Esophagus muscularis mucosa (tissue), 4 donors: ENCODE data around the gene APOL3. TPM values are rescaled to one million over a fixed set of nuclear protein-coding genes. Genes with fewer than 3 reads are reported as not detected.
"Not testable (repeated sequence)": the region's sequence is repeated elsewhere in the genome, so short reads cannot be mapped to it uniquely, and the experiment has no call there.

Source experiments
- DNase-seq: peaks from one replicate; pipeline ENCODE4 v3.0.0-alpha.2; 2017; ENCODE audit errors: extremely low spot score
- H3K27ac ChIP-seq, 4 donors: fragments of 200-600 bp; sonication (generic); replicated peaks in 1 of 4; 1 replicate in 3 of 4; 2 replicates in 1 of 4; pipeline ENCODE4 v1.5.1; 2016 to 2019; ENCODE audit warnings: mild to moderate bottlenecking in 1 of 4
- H3K27me3 ChIP-seq, 4 donors: fragments of 200-600 bp; sonication (generic); one replicate each; pipeline versions ENCODE4 v1.5.1 to v1.6.0; 2016 to 2019
- H3K36me3 ChIP-seq, 4 donors: fragments of 200-600 bp; sonication (generic); one replicate each; pipeline ENCODE4 v1.5.1; 2016 to 2019
- H3K4me1 ChIP-seq, 4 donors: fragments of 200-600 bp; sonication (generic); one replicate each; pipeline ENCODE4 v1.5.1; 2016 to 2019
- H3K4me3 ChIP-seq, 4 donors: fragments of 200-600 bp; sonication (generic); 1 replicate in 2 of 4; 2 replicates in 2 of 4; pipeline ENCODE4 v1.5.1; 2016 to 2019; ENCODE audit warnings: mild to moderate bottlenecking in 4 of 4, moderate library complexity in 1 of 4
- H3K9me3 ChIP-seq, 4 donors: fragments of 200-600 bp; sonication (generic); 1 replicate in 3 of 4; 2 replicates in 1 of 4; pipeline ENCODE4 v1.5.1; 2016 to 2019
- EP300 ChIP-seq: sonication (generic); formaldehyde crosslinking; IDR thresholded peaks from one replicate; pipeline ENCODE4 v1.6.1; 2017; ENCODE audit warnings: antibody characterized with exemption
- POLR2A ChIP-seq: fragments of 450-650 bp; IDR thresholded peaks from one replicate; pipeline ENCODE4 v1.6.1; 2017; ENCODE audit warnings: antibody characterized with exemption, moderate library complexity, mild to moderate bottlenecking, low read depth
- POLR2AphosphoS5 ChIP-seq, 2 donors: sonication (generic); formaldehyde crosslinking; IDR thresholded peaks; one replicate each; pipeline ENCODE4 v1.6.1; 2017; ENCODE audit warnings: antibody characterized with exemption in 2 of 2
- WGBS: methylation state at CpG from one replicate; pipeline ENCODE4 v1.1.5; 2018; 5-methylcytosine and 5-hydroxymethylcytosine counted together
- intact Hi-C: fragments of 100-400 bp; cut with DNase I; formaldehyde crosslinking; loops from one replicate; pipeline ENCODE4 v1.15.1; 2023
- total RNA-seq, 4 donors: library from RNA; depleted of rRNA; stranded (reverse); fragments of >200 nt; gene quantifications; one replicate each; pipeline versions ENCODE4 v1.1.0 to v1.2.1, GENCODE V29; 2016
- TF ChIP-seq, protein P1 (sequence below), 3 experiments: fragments of 200-600 bp in 2 of 3; fragments of 450-650 bp in 1 of 3; sonication (generic) in 2 of 3; IDR thresholded peaks; one replicate each; pipeline ENCODE4 v1.5.1; 2017 to 2019; ENCODE audit warnings: antibody characterized with exemption in 3 of 3, mild to moderate bottlenecking in 2 of 3, moderate library complexity in 1 of 3

Gene APOL3
- total RNA-seq, 4 donors from 2014 or later = 36.5 to 76.3 (median 52.8) TPM

DNA sequence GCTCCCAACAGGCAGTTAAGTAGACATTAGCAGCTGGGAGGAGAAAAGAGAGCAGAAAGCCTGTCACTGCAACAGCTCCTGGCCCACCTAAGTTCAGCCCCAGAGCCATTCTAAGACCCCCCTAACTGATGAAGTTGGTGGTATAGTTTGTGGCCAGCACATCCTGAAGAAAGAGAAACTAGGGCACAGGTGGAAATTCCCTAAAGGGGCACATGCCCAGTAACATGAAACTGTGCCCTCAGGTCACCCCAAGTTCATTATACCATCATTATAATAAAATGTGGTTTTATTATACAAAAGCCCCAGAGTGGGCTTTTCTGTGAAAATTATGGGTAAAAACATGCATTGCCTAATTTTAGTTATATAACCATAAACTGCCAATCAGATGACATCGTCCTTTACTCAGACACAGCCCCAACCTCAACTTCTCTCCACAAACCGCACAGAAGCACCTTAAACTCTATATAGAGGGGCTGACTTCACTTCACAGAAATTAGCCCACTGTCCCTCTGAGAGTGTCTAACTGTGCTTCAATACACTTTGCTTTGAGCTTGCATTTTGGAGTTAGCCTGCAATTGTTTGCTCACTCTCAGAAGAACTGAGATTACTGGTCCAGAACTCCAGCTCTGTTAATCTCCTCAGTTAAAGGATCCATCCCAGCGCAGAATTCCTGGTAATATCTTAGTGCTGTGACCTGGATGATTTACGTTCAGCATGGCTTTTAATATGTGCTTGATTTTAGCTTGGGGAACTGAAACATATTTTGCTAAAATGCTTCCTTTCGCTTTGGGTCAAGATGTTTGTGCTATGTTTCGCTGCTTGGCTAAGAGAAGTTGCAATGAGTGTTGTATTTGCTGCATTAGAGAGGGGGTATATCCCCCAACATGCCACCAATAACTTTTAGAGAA, 1.8 kb upstream of the APOL3 start:
- intact Hi-C loops = no loop called here
- H3K36me3 ChIP-seq = no peaks in the 10 kb centered on the region
- H3K27ac ChIP-seq = peak overlapping the region in 1 of 4 donors; percentile 16
- no peaks in the 10 kb centered on the region for H3K27me3 ChIP-seq
- H3K9me3 ChIP-seq = no peaks in the 10 kb centered on the region
- TF ChIP-seq, protein P1, sequence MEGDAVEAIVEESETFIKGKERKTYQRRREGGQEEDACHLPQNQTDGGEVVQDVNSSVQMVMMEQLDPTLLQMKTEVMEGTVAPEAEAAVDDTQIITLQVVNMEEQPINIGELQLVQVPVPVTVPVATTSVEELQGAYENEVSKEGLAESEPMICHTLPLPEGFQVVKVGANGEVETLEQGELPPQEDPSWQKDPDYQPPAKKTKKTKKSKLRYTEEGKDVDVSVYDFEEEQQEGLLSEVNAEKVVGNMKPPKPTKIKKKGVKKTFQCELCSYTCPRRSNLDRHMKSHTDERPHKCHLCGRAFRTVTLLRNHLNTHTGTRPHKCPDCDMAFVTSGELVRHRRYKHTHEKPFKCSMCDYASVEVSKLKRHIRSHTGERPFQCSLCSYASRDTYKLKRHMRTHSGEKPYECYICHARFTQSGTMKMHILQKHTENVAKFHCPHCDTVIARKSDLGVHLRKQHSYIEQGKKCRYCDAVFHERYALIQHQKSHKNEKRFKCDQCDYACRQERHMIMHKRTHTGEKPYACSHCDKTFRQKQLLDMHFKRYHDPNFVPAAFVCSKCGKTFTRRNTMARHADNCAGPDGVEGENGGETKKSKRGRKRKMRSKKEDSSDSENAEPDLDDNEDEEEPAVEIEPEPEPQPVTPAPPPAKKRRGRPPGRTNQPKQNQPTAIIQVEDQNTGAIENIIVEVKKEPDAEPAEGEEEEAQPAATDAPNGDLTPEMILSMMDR (IDR thresholded peaks at IDR 0.05) = no peak
- TF ChIP-seq EP300 (no peak), POLR2A (no peak)
- H3K4me3 ChIP-seq = no peak overlapping the region
- 77% methylated on average over 6 of the region's 6 CpGs for WGBS
- no peak for DNase-seq
- H3K4me1 ChIP-seq = peaks cover 11 to 61% (median 48%) of the 10 kb centered on the region in 4 donors

DNA sequence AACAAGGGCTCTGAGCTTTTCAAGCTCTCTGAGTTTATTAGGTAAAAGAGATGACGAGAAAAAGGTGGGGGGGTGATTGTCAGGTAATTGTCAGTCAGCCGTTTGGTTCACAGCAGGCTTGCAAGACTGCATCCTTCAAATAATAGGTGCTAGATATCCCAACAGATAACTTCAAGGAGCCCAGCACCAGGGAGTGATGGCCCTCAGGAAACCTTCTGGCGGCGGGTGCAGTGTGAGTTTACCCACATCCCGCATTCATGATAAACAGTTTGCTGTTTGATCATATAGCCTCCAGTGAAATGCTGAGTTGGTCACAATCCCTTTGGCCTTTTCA, 1.2 kb upstream of the APOL3 start:
- WGBS = 74% methylated on average over 5 of the region's 5 CpGs
- DNase-seq, H3K27me3 ChIP-seq, intact Hi-C loops, H3K9me3 ChIP-seq, H3K36me3 ChIP-seq, H3K4me3 ChIP-seq: not testable (repeated sequence)
- H3K27ac ChIP-seq = peak overlapping the region in 3 of 4 donors; percentile 16 to 85 (median 76)
- peaks cover 14 to 65% (median 52%) of the 10 kb centered on the region in 4 donors for H3K4me1 ChIP-seq

DNA sequence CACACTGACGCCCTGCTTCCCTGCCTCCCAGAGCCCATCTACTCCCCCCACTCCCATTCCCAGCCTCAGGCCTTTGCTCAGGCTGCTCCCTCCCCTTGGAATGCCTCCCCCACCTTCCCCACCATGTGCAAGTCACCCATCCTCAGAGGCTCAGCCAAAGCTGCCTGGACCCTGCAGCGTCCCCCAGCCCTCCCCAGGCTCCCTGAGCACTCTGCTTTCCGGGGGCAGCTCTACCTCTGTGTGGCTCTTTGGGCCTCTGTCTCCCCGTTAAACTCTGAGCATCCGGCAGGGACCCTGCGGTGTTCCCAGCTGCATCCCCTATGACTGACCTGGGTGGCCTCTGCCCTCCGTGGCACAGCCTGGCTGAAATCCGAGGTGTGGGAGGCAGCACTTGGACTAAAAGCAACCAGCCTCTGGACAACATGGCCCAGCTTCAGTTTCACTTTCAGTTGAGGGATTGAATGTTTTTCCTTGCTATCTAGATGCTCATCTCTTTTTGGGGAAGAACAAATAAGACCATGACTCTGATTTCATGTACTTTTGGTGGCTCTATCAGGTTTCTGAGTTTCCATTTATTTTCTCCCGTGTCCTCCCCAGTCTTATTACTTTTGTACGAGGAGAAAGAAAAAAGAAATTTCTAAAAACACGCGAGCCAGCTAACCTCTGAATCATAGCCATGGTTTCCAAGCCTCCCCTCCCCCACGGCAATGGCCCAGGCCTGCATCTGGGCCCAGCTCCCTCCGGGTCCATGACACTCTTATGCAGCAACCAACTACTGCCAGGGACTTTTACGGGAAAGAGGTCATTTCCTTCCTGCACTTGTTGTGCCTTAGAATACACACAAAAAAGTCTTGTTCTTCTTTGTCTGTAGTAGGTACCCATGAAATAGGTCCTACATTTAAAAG, 3.8 kb downstream of the APOL3 start:
- DNase-seq = peak; percentile 96
- WGBS = 14% methylated on average over 15 of the region's 15 CpGs
- TF ChIP-seq, protein P1 (IDR thresholded peaks at IDR 0.05) = no peak
- TF ChIP-seq POLR2AphosphoS5 (IDR thresholded peaks at IDR 0.05) = peak; percentile 87 to 91
- peak; percentile 31 for TF ChIP-seq EP300
- no peak for TF ChIP-seq POLR2A
- Histone ChIP-seq H3K27me3 (no peaks in the 10 kb centered on the region), H3K27ac (peak overlapping the region; percentile 81 to 92 (median 88)), H3K4me3 (peak overlapping the region; percentile 46 to 57 (median 50)), H3K9me3 (no peaks in the 10 kb centered on the region), H3K36me3 (no peaks in the 10 kb centered on the region), H3K4me1 (peaks cover 59 to 85% (median 85%) of the 10 kb centered on the region in 4 donors)
- intact Hi-C loops = no loop called here

DNA sequence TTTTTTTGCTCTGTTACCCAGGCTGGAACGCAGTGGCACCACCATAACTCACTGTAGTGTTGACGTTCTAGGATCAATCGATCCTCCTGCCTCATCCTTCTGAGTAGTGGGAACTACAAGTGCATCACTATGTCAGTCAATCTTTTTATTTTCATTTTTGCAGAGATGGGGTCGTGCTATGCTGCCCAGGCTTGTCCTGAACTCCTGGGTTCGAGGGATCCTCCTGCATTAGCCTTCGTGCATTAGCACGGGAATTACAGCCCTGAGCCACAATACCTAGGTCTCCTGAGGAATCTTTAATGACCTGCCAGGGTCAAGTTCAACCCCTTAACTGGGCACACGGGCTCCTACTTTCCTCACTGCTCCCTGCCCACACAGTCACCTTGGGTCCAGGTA, 4.4 kb downstream of the APOL3 start:
- Histone ChIP-seq H3K36me3 (no peaks in the 10 kb centered on the region), H3K4me1 (peaks cover 60 to 86% (median 85%) of the 10 kb centered on the region in 4 donors), H3K27me3 (no peaks in the 10 kb centered on the region), H3K4me3 (peak overlapping the region; percentile 46 to 57 (median 50)), H3K27ac (peak overlapping the region; percentile 81 to 92 (median 88)), H3K9me3 (no peaks in the 10 kb centered on the region)
- TF ChIP-seq, protein P1 (IDR thresholded peaks at IDR 0.05) = no peak
- no peak for TF ChIP-seq POLR2A
- no peak for TF ChIP-seq POLR2AphosphoS5 (IDR thresholded peaks at IDR 0.05)
- TF ChIP-seq EP300 = no peak
- intact Hi-C loops = no loop called here
- 59% methylated on average over 8 of the region's 8 CpGs for WGBS
- no peak for DNase-seq

DNA sequence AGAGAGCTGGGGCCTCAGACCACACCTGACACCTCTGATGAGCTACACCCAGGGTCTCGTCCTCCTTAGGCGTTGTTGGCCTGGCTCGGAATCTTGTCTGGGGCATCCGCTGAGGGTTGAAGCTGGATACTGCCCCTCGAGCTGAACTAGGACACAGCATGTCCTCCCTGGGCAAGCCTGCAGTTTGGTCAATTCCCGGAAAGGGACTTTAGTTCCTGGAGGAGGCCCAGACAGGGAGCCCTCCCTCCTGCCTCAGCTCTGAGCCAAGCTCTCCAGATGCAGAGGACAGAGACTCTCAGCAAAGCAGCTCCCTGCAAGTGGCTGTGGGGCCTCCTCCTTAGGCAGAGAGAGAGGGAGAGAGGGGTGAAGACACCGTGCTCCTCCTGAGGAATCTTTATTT, 4.9 kb downstream of the APOL3 start:
- Histone ChIP-seq H3K9me3 (no peaks in the 10 kb centered on the region), H3K36me3 (no peaks in the 10 kb centered on the region), H3K27me3 (no peaks in the 10 kb centered on the region), H3K4me1 (peaks cover 60 to 86% (median 85%) of the 10 kb centered on the region in 4 donors), H3K4me3 (peak overlapping the region; percentile 46 to 57 (median 50)), H3K27ac (peak overlapping the region; percentile 81 to 92 (median 88))
- intact Hi-C loops = no loop called here
- peak; percentile 80 to 87 for TF ChIP-seq POLR2AphosphoS5 (IDR thresholded peaks at IDR 0.05)
- TF ChIP-seq POLR2A = no peak
- TF ChIP-seq, protein P1 (IDR thresholded peaks at IDR 0.05) = no peak
- peak; percentile 69 for TF ChIP-seq EP300
- WGBS = 58% methylated on average over 4 of the region's 7 CpGs
- peak; percentile 94 for DNase-seq
